Islet precursor cell (in vitro differentiated cells): ENCODE measurements around the gene ZNF594.
"Not testable (repeated sequence)": the region's sequence is repeated elsewhere in the genome, so short reads cannot be mapped to it uniquely, and the experiment has no call there.

Experiments used
- DNase-seq: peaks from one replicate; pipeline ENCODE4 v3.0.0-alpha.2; 2018

Gene ZNF594

GRCh38 chr17:5200360-5200759 is 8.7 kb upstream of the ZNF594 start:
- no peak for DNase-seq

GRCh38 chr17:5198472-5198871 is 6.8 kb upstream of the ZNF594 start:
- DNase-seq = no peak

- no peak for DNase-seq
Measured at GRCh38 chr17:5194346-5194745, 2.7 kb upstream of the ZNF594 start.

- DNase-seq = no peak
Measured at GRCh38 chr17:5184288-5184687, 7.4 kb downstream of the ZNF594 start.

GRCh38 chr17:5183410-5183793 is 8.3 kb downstream of the ZNF594 start:
- DNase-seq = no peak

GRCh38 chr17:5182597-5183409 is 8.9 kb downstream of the ZNF594 start:
- DNase-seq = no peak

GRCh38 chr17:5181509-5182305 is 10.0 kb downstream of the ZNF594 start:
- DNase-seq = no peak

- no peak for DNase-seq
Measured at GRCh38 chr17:5179003-5179402, 12.7 kb downstream of the ZNF594 start.

- DNase-seq = not testable (repeated sequence)
Measured at GRCh38 chr17:5175027-5175426, 16.6 kb downstream of the ZNF594 start.

DNA sequence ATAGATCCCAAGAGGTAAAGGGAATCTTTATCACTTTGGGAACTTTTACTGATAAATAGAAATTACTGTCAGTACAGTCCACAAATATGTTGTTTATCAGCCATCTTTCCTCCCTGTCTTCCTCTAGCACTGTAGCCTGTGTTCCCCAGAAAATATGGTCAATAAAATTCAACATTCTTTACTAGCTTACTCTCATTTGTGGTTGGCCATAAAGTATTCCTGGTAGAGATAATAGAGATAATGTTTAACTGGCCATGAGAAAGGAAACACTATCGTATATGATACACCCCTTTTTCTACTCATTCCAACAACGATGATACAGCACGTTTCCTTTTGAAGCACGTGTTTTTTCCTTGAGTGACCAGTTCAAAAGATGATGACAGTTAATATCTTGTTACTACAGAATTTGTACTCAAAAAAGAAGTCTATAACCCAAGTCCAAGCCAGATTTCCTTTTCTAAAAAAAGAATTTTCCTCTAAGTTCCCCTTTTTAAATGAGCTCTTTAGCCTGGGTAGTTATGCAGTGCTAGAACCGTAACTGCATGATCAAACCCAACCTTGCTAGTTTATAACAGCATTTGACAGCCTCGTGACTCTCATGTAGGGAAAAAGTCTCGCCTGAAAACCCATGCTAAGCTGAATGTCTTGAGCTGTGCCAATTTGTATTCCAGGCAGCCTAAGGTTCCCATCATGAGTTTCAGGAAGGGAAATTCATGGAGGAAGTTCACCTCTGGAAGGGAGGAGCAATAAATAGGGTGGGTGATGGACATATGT is 25.7 kb downstream of the ZNF594 start:
- DNase-seq = not testable (repeated sequence)

- no peak for DNase-seq
Measured at GRCh38 chr17:5164436-5164835, 27.2 kb downstream of the ZNF594 start.

GRCh38 chr17:5161793-5162192 is 29.9 kb downstream of the ZNF594 start:
- DNase-seq = not testable (repeated sequence)

GRCh38 chr17:5160702-5161101 is 31.0 kb downstream of the ZNF594 start:
- not testable (repeated sequence) for DNase-seq

DNA sequence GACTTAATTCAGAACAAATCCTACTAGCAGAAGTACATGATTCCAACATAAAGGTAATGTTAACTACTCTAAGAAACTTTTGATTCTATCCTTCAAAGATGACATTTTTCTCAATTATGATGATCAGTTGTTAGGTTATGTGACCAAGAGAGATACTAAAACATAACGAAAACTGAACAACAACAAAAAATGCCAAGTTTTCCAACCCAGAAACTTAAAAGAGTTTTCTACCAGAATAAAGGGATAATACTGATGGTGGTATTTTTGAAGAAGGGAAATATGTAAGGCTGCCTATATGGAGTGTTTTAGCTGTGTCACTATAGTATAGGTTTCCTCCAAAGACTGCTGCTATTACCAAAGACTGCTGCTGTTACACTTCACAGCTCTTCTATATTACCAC is 45.5 kb downstream of the ZNF594 start:
- DNase-seq = not testable (repeated sequence)

GRCh38 chr17:5142877-5143276 is 48.8 kb downstream of the ZNF594 start:
- not testable (repeated sequence) for DNase-seq

DNA sequence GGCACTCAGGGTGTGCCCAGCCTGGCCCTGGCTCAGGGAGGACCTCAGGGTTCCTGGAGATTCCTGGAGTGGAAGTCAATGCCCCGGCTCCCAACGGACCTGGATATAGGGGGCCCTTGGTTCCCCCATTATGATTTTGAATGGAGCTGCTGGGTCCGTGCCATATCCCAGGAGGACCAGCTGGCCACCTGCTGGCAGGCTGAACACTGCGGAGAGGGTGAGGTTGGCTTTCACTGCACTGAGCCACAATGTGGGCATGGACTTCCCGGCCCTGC is 52.3 kb downstream of the ZNF594 start:
- no peak for DNase-seq

DNA sequence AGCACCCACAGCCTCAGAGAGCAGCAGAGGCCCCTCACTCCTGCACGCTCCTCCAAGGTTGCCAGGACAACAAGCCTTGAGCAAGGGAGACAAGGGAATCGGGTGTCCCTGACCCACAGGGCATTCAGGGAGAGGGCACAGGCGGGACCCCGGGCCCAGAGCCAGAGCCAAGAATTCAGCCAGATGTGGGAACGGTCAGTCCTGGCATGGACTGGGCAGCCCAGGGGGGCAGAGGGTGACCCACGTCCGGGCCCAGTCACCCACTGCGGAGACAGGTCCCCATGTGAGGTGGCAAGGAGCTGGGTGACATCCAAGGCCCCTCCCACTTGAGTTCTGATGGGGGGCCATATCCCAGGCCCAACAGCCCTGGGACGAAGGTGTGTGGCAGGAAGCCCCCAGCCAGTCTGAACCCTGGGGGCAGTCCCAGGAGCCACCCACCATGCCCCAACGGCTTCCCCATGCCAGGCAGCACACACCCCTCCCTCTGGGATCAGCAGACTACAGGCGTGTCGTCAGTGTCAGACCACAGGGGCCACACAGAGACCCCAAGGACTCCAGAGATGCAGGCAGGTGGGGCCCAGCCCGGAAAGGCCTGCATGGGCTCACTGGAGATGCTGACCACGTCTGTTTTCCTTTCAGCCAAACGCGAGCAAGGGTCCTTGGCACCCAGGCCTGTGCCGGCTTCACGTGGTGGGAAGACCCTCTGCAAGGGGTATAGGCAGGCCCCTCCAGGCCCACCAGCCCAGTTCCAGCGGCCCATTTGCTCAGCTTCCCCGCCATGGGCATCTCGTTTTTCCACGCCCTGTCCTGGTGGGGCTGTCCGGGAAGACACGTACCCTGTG is 52.8 kb downstream of the ZNF594 start:
- no peak for DNase-seq

GRCh38 chr17:5138198-5138544 is 53.5 kb downstream of the ZNF594 start:
- DNase-seq = not testable (repeated sequence)

DNA sequence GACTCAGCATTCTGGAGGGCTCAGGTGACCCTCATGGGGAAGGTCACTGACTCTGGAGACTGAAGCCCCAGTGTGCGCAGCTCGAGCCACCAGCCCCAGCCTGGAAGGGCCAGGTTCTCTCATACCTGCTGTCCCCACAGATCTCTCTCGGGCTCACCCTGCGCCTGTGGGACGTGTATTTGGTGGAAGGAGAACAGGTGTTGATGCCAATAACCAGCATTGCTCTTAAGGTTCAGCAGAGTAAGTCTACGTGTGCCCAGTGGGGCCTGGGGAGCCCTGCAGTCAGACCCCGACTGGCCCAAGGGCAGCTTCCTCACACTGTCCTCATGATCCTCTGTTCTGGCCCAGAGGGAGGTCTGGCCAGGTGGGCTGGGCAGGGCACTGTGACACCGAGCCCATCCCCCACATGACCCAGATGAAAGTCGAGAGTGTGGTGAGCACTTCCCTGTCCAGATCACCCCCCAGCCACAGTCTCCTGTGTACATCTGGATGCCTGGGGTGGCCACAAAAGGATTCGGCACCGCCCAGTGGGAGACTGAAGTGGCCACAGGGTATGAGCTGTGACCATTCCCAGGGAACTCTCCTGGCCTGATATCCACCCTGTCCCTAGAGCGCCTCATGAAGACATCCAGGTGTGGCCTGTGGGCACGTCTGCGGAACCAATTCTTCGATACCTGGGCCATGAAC is 54.0 kb downstream of the ZNF594 start:
- DNase-seq = not testable (repeated sequence)

DNA sequence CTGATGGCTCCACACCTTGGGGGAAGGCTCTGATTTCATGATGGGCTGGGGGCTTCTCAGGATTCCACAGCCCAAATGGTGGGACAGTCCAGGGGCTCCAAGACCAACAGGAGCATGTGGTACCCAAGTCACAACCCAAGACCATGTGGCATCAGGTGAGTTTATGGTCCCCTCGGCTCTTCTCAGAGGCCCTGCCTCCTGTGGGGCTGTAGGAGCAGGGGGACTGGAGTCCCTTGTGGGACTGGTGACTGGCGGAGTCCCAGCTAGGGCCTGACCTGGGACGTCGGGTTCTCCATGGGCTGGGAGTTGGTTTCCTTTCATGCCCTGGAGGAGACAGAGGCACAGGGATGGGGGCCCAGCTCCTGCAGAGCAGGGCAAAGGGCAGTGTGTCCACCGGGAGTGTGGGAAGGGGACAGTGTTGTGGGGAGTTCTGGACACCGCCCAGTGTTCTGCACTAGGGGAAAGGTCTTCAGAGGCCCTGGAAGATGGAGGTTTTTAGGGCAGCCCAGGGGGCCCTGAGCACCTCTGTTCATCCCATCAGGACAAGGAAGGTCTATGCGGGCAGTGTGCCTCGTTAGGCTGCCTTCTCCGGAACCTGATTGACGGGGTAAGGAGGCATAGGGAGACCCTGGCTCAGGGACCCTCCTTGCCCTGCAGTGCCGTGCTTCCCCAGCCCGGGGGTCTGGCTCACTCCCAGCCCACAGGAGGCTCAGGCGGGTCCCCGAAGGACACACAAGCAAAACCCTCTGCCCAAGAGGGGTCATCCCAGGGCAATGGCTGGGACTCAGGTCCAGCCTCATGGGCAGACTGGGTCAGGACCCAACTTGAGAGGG is 54.9 kb downstream of the ZNF594 start:
- DNase-seq = not testable (repeated sequence)
